Stimulated activated CD8-positive, alpha-beta memory T cell treated with anti-CD3 and anti-CD28 coated beads, Interleukin-7, amount 100 ng/mL, for 4 hours (primary cell): ENCODE results near the gene OR2M5.

ENCODE experiments used
- DNase-seq, 2 donors: peaks; one replicate each; pipeline ENCODE4 v3.0.0-alpha.2; 2020; ENCODE audit warnings: low read depth in 2 of 2

The OR2M5 gene, protein sequence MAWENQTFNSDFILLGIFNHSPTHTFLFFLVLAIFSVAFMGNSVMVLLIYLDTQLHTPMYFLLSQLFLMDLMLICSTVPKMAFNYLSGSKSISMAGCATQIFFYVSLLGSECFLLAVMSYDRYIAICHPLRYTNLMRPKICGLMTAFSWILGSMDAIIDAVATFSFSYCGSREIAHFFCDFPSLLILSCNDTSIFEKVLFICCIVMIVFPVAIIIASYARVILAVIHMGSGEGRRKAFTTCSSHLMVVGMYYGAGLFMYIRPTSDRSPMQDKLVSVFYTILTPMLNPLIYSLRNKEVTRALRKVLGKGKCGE

DNA sequence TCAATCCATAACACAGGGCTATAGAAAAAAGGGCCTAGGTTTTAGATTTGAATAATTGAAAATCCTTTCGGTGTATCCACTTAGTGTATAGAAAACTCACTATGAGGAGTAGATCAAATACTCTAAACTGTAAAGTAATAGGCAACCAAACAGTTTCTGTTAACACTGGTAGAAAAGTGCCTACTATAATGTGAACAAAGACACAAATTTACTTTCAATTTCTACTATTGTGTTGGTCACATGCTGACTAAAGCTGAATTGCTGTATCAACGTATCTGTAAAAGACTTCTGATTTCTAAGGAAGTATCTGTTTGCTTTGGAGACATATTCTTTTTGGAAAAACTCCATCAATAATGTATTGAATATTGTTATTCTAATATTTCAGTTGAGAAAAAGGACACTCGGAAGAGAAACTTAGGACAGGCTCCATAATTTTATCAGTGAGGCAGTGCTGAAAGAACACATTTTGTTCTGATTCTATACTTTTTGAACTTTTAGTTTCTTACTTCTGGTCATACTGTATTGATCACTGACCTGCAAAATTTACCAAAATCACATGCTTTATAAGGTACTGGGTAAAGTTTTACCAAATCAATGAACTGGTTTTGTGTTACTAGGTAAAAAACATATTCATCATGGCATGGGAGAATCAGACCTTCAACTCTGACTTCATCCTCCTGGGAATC lies at the start of gene OR2M5:
OR2M5 (plus strand) TSS at position 636 of the 686 bp plus-strand sequence; CDS start at position 636, 0 bp downstream.
- no peak for DNase-seq

DNA sequence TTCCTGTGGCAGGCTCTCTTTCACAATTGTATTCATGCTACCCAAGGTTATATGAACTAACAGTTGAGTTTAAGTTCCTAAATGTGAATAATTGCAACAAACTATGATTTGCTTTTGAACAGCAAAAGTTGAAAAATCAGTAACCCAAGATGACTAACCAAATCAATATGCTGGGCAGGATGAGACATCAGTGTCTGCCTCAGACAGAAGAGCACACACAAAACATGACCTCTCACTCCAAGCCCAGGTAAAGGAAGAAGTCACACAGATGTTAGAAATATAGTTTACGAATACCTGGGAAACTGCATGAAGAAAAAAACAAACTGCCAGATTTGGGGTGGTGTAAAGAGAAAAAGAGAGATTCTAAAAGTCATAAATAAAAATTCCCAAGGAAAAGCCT lies 46.4 kb upstream of the OR2M5 start:
- DNase-seq = no peak

DNA sequence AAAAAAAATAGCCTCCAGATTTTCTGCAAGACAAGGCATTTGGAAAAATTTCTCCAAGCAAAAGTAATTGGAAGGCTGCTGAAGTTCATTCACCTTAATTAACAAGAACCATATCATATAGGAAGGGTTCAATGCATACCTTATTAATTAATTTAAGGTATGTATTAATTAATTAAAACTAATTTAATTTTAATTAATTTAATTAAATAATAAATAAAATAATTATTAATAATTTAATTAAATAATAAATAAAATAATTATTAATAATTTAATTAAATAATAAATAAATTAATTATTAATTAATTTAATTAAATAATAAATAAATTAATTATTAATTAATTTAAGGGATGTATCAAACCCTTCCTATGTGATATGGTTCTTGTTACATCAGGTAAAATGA lies 42.1 kb upstream of the OR2M5 start:
- no peak for DNase-seq

DNA sequence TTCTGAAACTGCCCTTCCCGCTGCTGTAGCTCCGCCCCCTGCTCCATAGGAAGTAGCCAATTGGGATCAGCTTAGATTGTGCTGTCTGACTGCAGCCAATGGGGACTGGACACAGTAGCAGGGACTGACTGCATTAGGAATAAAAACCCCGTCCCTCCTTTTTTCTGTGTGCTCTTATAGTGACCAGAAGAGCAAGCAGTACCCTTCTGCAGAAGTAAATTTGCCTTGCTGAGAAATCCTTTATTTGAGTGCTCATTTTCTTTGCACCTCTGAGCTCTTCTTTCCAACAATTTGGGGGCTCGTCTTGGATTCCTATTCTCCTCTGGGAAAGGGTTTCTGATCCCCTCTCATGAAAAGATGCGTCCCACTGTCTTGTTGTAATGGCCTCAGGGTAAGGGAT lies 33.8 kb upstream of the OR2M5 start:
- DNase-seq = no peak

DNA sequence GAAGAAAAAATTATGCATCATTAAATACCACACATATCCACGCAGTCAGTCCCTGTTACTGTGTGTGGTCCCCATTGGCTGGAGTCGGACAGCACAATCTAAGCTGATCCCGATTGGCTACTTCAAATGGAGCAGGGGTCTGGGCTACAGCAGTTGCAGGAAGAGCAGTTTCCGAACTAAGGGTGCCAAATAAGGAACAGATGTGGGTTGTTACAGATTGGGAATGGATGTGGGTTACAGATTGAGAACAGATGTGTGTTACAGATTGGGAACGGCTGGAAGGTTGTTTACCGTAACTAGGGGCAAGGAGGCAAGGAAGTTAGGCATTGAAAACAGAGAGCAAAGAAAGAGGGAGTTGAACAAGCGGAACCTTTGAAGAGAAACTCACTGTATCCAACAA lies 30.1 kb upstream of the OR2M5 start:
- no peak for DNase-seq

DNA sequence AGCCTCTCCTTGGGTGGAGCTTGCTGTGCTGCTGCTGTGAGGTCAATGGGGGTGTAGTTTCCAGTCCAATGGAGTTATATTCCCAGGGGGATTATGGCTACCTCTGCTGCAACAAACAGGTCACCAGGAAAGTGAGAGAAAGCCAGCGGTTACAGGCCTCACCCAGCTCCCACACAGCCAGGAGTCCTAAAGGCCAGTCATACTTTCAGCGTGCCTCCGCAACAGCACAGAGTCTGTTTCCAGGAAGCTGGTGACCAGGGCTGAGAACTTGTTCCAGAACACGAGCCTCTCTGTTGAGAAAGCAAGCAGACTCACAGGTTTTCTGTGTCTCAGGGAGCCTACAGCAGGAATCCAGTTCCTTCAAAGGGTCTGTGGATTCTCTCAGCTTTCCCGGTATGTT lies 17.3 kb upstream of the OR2M5 start:
- no peak for DNase-seq

DNA sequence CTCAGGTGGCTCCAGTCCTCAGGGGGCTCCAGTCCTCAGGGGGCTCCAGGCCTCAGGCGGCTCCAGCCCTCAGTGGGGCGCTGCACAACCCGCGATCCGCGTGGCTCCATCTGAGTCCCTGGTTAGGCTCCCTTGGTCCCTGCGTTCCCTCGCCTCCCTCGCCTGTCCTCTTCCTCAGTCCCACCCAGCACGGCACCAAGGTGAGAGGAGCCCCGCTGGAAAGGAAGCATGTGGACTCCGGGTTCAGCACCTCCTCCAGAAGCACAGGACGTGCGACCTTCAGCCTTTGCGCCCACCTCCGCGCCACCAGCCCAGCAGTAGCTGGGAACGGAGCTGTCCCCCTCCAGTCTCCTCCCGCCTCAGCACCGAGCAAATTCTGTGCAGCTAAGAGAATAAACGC lies 8.1 kb upstream of the OR2M5 start:
- DNase-seq = no peak

DNA sequence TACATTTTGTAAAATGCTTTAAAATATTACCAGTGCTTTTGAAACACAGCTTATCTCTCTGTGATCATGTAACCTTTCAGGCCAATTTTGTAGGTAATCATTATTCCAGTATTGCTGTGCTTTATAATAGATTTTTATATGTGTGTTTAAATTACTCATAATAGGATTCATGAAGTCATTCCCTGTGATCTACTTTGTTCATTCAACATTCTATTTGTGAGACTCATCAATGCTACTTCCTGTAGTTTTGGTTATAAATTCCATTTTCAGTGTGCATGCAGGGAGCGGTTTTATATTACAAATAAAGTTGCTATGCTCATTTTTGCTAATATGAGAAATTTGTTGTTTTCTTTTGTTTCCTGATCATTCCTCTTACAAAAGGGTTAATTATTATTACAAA lies 4.1 kb upstream of the OR2M5 start:
- no peak for DNase-seq

DNA sequence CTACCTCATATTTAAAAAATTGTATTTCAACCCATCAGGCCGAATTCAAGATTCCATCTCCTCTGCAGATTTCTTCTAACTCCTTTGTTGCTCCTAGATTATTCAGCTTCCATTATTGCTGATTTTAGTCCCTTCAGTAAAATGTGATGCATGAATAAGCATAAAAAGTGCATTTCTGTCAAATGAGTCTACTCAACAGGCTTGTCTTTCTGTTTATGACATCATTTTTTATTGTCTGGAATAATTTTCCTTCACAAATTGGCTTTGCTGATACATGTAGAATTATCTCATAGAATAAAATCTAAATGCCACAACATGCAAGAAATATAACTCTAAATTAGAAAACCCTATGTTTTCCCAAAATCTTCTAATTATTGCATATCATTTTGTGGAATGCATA lies 1.6 kb upstream of the OR2M5 start:
- no peak for DNase-seq

DNA sequence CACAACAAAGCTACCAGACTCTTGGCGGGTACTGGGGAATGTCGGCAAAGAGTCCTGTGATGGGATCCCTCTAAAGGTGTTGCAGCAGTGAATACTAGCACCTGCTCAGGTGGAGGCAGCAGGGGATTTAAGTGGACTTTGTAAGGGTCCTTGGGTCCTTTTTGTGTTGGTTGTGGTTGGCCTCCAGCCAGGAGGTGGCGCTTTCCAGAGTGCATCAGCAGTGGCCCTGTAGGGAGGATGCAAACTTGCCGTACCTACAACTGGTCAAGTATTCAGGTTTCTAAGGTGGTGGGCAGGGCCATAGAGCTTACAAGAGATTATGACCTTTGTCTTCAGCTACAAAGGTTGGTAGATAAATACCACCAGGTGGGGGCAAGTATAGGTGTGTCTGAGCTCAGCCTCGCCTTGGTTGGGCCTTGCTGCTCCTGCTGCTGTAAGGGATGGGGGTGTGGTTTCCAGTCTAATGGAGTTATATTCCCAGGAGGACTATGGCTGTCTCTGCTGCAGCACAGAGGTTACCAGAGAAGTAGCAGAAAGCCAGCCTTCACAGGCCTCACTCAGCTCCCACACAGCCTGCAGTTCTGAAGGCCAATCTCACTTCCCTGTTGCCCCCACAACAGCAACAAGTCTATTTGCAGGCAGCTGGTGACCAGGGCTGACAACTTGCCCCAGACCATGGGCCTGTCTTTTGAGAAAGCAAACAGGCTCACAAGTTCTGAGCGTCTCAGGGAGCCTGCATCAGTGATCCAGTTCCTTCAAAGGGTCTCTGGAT lies 7.3 kb downstream of the OR2M5 start:
- no peak for DNase-seq

DNA sequence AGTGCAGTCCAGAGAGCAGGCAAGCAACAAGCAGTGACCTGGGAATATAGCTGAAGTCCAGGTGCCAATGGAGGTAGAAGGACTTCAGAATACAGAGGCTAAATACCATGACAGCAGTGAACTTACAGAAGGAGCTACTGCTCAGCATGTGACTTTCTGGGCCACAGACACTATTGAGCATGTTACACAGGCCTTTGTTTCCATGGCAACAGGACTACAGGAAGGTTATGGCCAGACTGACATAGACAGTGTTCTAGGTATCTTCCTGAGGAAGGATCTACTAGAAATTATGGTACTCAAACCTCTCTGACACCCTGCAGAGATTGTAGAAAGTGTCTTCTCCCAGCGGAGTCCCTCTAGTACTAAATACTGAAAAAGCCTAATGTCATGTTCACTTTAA lies 11.0 kb downstream of the OR2M5 start:
- DNase-seq = no peak

DNA sequence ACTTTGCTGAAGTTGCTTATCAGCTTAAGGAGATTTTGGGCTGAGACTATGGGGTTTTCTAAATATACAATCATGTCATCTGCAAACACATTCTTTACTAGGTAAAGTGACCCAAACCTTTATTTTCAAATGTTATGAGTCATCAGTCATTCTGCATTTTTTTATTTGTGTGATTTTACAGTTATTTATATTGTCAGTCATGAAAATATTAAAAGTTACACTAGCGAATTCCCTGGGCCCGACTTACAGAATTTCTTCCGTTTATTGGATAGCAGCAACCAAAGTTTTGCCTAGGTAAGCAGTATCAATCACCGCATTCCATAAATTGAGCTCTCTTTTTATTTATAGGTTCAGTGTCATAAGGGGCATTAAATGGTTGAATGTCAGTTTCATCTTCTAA lies 13.8 kb downstream of the OR2M5 start:
- no peak for DNase-seq

DNA sequence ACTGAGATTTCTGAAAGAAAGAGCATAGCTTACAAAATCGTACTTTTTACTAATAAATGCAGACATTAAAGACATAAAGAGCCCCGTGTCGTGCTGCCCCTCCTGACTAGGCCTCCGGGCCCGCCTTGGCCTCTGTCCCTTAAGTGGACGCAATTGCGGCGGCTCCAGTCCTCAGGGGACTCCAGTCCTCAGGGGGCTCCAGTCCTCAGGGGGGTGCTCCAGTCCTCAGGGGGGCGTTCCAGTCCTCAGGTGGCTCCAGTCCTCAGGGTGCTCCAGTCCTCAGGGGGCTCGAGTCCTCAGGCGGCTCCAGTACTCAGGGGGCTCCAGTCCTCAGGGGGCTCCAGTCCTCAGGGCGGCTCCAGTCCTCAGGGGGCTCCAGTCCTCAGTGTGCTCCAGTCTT lies 19.1 kb downstream of the OR2M5 start:
- DNase-seq = no peak

DNA sequence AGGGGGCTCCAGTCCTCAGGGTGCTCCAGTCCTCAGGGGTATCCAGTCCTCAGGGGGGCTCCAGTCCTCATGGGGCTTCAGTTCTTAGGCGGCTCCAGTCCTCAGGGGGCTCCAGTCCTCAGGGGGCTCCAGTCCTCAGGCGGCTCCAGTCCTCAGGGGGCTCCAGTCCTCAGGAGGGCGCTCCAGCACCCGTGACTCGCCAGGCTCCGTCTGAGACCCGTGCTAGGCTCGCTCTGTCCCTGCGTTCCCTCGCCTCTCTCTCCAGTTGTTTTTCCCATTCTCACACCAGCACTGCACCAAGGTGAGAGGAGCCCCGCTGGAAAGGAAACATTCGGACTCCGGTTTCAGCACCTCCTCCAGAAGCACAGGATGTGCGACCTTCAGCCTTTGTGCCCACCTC lies 20.2 kb downstream of the OR2M5 start:
- DNase-seq = no peak

DNA sequence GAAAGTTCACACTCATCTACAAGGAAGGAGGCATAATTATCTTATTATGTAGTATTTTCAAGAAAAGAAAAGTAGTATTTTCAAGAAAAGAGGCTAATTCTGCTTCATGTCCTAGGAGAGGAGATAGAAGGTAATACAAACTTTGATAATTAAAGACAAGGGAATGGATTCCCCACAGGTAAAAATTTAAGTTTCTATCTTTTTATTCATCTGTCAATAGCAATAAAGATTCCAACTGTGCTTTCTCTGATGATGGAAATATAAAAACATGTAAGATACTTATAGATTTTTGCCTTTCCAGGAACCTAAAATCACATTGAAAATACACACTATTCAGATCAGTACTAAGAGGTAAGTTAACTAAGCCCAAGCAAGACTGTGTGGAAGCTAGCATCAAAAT lies 29.6 kb downstream of the OR2M5 start, which contains the start of gene OR2M2:
OR2M2 (plus strand) TSS at position 301 of the 400 bp plus-strand sequence. CDS start 5,165 bp downstream, outside the sequence.
- no peak for DNase-seq

DNA sequence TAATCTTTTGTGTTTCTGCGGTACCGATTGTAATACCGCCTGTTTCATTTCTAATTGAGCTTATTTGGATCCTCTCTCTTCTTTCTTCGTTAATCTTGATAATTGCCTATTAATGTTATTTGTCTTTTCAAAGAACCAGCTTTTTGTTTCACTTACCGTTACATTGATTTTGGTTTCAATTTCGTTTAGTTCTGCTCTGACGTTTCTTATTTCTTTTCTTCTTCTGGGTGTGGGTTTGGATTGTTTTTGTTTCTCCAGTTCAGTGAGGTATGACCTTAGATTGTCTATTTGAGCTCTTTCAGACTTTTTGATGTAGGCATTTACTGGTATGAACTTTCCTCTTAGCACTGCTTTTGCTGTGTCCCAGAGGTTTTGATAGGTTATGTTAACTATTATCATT lies 39.0 kb downstream of the OR2M5 start:
- no peak for DNase-seq

DNA sequence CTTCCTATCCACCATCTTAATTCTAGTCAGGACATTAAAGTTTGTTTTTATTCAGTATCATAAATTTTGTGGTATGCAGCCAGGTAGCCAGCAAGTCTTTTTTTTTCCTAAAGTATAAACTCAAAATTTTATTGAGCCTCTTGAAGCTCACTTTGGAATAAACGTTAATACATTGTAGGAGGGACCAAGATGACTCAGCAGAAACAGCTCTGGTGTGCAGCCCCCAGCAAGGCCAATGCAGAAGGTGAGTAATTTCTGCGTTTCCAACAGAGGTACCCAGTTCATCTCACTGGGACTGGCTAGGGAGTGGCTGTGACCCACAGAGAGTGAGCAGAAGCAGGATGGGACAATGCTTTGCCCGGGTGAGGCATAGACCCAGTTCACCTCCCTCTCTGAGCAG lies 42.4 kb downstream of the OR2M5 start:
- no peak for DNase-seq

DNA sequence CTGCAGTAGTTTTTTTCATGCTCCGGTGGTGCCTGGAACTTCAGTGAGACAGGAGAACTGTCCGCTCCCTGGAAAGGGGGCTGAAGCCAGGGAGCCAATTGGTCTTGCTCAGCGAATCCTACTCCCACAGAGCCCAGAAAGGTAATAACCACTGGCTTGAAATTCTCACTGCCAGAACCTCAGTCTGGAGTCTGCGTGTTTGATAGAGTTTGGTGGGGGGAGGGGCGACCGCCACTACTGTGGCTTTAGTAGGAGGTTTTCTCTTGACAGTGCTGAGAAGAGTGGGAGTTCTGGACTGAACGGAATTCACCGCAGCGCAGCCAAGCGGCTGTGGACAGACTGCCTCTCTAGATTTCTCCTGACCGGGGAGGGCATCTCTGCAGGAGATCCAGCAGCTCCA lies 44.1 kb downstream of the OR2M5 start:
- no peak for DNase-seq

DNA sequence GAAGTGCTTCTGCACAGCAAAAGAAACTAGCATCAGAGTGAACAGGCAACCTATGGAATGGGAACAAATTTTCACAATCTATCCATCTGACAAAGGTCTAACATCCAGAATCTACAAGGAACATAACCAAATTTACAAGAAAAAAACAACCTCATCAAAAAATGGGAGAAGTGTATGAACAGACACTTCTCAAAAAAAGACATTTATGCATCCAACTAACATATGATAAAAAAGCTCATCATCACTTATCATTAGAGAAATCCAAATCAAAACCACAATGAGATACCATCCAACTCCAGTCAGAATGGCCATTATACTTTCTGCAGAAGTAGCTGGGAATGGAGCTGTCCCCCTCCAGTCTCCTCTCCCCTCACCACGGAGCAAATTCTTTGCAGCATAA lies 49.2 kb downstream of the OR2M5 start:
- no peak for DNase-seq
